Stimulated activated CD8-positive, alpha-beta memory T cell treated with anti-CD3 and anti-CD28 coated beads, Interleukin-4, amount 100 ng/mL, for 4 hours (primary cell): Measurements from ENCODE around the gene CHTF8.

ENCODE experiments used
- DNase-seq, 2 donors: peaks; one replicate each; pipeline ENCODE4 v3.0.0-alpha.2; 2020; ENCODE audit warnings: low read depth in 2 of 2, low spot score in 1 of 2

Gene CHTF8

GRCh38 chr16:69114346-69114975 is 17.9 kb downstream of the CHTF8 start:
- no peak for DNase-seq

GRCh38 chr16:69113216-69113615 is 19.2 kb downstream of the CHTF8 start:
- no peak for DNase-seq

- no peak for DNase-seq
These were observed 19.9 kb downstream of the CHTF8 start for GRCh38 chr16:69112285-69113129.

- no peak for DNase-seq
These were observed 20.5 kb downstream of the CHTF8 start for GRCh38 chr16:69111876-69112230.

GRCh38 chr16:69111216-69111875 is 21.0 kb downstream of the CHTF8 start:
- DNase-seq = no peak

GRCh38 chr16:69110406-69110805 is 22.0 kb downstream of the CHTF8 start:
- DNase-seq = no peak

DNA sequence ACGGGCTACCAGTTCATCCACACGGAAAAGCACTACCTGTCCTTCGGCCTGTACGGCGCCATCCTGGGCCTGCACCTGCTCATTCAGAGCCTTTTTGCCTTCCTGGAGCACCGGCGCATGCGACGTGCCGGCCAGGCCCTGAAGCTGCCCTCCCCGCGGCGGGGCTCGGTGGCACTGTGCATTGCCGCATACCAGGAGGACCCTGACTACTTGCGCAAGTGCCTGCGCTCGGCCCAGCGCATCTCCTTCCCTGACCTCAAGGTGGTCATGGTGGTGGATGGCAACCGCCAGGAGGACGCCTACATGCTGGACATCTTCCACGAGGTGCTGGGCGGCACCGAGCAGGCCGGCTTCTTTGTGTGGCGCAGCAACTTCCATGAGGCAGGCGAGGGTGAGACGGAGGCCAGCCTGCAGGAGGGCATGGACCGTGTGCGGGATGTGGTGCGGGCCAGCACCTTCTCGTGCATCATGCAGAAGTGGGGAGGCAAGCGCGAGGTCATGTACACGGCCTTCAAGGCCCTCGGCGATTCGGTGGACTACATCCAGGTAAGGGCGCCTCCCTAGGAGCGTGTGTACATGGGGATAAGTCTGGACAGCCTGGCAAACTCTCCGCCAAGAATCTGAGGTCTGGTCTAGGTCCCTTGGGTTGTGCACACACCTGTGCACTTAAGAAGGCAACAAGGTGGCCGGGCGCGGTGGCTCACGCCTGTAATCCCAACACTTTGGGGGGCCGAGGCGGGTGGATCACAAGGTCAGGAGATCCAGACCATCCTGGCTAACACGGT is 22.7 kb downstream of the CHTF8 start:
- DNase-seq = no peak

DNA sequence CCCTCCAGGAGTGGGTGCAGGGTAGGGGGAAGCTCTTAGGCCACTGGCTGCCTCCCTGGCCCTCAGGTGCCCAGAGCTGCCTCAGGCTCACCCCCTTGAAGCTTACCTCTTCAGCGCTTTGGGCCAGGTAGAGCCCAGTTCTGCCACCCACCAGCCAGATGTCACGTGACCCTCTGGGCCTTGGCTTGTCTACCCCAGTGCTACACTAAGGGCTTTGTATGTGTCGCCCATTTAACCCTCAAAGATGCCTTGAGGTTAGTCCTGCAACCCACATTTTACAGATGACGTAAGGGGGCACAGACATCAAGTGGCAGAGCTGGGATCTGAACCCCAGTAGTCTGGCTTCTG is 23.5 kb downstream of the CHTF8 start:
- no peak for DNase-seq

DNA sequence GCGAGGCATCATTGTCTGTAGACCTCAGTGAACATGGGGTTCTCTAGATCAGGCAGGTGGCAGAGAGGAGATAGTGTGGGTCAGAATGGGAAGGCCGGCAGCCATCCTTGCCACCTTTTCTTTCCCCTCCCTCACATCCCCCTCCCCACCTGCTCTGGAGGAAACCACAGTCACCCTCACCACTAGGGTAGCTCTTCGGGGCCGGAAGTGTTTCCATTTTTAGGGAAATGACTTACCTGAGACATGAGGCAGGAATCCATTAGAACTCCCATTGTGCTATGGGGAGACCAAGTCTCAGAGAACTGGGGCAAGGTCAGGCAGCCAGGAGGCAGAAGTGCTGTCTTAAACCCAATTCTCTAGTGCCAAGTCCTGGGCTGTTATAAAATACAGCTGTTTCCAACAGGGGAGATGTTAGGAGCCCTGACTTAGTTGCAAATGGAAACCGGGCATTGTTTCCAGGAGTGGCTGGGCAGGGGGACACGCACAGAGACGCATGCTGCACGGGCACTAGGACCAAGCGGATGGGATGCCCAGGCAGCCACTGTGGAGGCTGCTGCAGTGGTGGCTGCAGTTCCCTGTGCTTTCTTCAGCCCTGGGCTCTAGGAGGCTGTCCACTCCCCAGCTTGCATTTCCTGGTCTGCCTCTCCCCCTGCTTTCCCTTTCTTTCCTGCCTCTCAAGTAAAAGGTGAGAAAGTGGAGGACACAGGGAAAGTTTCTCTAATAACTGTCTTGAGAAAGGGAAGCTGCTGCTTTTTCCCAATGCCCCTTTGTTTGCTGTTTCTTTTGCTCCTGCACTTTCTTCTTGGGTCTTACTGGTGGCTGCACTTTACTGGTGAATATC is 24.1 kb downstream of the CHTF8 start:
- DNase-seq = no peak

DNA sequence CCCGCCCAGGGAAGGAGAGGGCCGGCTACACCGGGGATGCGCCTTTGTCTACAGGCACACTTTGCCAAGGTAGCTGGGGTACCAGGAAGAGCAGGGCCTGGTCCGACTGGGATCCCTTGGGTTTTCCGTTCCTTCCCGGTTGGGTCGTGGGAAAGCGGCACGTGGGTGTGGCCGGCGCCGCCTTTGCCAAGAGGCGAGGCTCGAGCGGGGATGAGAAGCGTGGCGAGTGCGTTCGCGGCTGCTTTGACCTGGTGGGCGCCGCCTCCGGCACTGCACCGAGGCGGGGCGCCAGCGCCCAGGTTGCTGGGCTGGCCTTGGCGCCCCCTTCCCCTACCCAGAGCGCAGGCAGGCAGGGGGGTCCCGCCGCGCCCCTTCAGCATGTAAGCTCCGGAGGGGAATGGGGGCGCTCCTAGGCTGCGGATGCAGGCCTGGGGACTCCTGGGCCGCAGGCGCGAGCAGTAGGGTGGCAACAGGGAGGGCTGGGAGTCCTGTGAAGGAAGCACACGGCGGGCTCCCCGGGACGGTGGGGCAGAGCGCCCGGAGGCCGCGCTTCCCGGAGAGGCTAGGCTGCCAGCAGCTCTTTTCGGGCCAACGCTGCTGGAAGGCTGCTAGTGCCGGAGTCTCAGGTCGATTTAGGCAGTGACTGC is 24.9 kb downstream of the CHTF8 start:
- no peak for DNase-seq

DNA sequence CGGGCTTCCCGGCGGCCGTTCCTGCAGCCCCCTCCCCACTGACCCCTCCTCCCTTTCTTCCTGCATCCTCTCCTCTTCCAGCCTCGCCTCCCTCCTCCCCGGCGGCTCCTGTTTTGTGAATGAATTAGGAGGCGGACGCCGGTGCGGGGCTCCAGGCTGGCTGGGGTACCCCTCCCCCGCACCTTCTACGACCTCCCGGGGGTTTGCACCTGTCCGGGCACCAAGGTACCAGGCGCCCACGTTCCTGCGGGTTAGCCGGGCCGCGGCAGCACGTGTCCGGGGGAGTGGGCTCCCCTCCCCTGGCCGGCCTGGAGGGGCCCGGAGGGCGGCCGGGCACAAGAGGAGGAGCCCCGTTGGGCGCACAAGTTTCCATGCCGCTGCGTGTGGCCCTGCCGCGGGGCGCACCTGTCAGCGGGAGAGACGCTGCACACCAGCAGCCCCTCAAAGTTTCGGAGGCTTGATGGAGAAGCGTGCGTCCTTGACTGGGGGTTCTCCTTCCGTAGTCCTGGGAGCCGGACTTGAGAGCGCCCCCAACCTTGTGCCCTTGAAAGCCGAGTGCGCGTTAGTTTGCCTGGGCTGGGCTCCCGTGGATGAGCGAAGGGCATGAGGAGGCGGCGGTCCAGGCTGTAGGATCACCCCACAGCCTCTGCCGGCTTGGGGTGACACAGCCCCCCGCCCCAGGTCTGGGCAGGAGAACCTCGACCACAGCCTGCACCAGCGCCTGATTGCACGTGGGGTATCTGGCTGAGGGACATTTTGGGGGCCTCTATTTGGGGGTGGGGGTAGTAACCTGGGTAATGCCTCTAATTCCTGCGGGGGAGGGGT is 25.7 kb downstream of the CHTF8 start:
- no peak for DNase-seq

DNA sequence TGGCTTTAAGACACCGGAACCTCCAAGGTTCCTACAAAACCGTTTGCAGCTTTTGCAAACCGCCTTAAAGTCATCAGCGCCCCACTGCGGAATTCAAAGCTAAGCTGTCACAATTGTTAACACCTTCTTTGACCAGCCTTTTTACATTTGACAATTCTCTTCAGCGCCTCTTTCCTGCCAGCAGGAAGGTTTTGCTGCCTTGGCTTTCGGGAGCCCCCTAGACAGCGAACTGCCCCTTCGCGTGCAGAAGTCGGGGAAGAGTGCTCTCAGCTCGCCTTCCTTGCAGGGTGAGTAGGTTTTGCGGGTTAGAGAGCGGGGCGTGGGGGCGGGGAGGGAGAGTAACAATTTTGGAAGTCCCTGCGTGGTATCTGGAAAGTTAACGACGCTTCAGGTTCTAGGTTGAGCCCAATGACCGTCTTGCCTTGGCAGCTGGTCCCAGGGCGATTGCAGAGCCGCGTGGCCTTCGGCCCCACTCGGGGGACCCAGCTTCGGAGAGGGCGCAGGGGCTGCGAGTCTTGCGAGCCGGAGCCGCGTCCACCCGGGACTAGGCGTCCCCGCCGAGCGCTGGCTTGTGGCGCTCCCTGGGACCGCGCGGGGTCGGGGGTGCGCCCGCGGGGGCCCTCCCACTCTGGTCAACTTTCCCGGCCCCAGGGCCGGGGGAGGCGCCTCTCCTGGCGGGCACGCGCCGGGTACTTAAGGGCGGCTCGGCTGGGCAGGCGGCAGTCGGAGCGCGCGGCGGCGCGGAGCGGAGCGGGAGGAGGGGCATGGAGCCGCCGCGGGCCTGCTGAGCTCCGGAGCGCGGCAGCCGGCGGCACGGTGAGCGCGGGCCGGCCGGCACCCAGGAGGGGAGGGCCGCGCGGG is 26.7 kb downstream of the CHTF8 start, which contains the start of gene HAS3:
HAS3 (plus strand) TSS at position 153 of the 861 bp plus-strand sequence. CDS start 3,743 bp downstream, outside the sequence.
- no peak for DNase-seq

- DNase-seq = no peak
These were observed 32.2 kb downstream of the CHTF8 start for GRCh38 chr16:69100071-69100691.

- DNase-seq = no peak
These were observed 37.2 kb downstream of the CHTF8 start for GRCh38 chr16:69095193-69095592.

DNA sequence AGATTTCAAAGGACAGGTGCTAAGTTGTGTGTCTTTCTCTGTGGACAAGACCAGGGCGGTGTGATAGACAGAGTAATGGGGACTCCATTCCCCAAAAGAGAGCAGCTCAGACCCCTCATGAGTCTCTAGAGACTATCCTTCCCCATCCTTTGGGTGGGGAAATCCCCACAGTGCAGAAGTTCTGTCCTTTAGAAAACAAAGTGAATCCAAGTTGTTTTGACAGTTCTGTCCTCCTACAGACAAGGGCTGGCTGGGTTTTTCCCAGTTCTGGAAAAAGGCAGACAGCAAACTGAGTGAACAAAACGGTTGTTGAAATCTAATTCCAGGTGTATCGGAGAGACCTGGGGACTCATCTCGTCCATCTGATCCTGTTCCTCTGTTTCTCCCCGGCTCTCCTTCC is 37.9 kb downstream of the CHTF8 start:
- no peak for DNase-seq

DNA sequence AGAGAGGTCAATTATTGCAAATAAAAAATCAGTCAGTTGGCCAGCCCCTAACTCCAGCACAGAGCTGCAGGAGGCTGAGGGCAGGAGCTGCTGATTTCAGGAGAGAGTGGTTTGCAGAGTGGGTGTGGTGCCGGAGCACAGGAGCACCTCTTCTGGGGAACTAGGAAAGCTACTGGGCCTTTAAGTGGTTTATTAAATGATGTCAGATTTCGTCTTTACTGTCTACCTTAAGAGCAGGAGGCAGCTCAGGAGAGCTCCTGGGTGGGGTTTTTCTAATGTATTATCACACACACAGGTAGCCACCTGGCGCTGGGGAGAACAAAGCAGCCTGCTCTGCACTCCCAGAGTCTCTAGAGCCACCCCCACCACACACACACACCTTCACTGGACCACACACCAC is 38.4 kb downstream of the CHTF8 start:
- DNase-seq = no peak

- DNase-seq = no peak
These were observed 43.1 kb downstream of the CHTF8 start for GRCh38 chr16:69089091-69089910.
